Choroid plexus epithelial cell (primary cell): Measurements from ENCODE around the gene CALML4.
A peak's percentile ranks its signal among the peaks of the same experiment; 100 is the strongest.
"Not testable (repeated sequence)": the region's sequence is repeated elsewhere in the genome, so short reads cannot be mapped to it uniquely, and the experiment has no call there.

Source experiments
- DNase-seq: peaks from one replicate; pipeline ENCODE4 v3.0.0-alpha.2; 2010; ENCODE audit warnings: low read depth
- H3K4me3 ChIP-seq: 2 replicates; pipeline ENCODE4 v1.5.1; 2011; ENCODE audit warnings: low read depth, mild to moderate bottlenecking, control low read depth, low read length, moderate library complexity
- TF ChIP-seq, protein P1 (sequence below): conservative IDR thresholded peaks from 2 replicates; pipeline ENCODE4 v1.5.1; 2011; ENCODE audit warnings: low read depth, mild to moderate bottlenecking, control low read depth, inconsistent platforms, low read length, moderate library complexity

The CALML4 gene

DNA sequence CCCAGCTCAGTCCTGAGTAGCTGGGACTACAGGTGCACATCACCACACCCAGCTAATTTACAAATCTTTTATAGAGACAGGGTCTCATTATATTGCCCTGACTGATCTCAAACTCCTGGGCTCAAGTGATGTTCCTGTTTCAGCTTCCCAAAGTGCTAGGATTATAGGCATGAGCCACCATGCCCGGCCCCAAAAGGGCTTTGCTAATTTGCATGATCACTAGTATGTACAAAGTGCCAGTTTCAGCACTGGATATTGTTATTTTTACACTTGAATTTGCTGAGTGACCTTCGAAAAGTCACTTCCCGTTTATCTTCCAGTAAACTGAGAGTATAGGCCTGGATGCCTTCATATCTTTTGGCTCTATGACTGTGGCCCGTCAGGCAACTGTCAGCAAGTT lies 12.2 kb upstream of the CALML4 start:
- no peak overlapping the region for H3K4me3 ChIP-seq
- no peak for DNase-seq
- TF ChIP-seq, protein P1, sequence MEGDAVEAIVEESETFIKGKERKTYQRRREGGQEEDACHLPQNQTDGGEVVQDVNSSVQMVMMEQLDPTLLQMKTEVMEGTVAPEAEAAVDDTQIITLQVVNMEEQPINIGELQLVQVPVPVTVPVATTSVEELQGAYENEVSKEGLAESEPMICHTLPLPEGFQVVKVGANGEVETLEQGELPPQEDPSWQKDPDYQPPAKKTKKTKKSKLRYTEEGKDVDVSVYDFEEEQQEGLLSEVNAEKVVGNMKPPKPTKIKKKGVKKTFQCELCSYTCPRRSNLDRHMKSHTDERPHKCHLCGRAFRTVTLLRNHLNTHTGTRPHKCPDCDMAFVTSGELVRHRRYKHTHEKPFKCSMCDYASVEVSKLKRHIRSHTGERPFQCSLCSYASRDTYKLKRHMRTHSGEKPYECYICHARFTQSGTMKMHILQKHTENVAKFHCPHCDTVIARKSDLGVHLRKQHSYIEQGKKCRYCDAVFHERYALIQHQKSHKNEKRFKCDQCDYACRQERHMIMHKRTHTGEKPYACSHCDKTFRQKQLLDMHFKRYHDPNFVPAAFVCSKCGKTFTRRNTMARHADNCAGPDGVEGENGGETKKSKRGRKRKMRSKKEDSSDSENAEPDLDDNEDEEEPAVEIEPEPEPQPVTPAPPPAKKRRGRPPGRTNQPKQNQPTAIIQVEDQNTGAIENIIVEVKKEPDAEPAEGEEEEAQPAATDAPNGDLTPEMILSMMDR, result no peak

DNA sequence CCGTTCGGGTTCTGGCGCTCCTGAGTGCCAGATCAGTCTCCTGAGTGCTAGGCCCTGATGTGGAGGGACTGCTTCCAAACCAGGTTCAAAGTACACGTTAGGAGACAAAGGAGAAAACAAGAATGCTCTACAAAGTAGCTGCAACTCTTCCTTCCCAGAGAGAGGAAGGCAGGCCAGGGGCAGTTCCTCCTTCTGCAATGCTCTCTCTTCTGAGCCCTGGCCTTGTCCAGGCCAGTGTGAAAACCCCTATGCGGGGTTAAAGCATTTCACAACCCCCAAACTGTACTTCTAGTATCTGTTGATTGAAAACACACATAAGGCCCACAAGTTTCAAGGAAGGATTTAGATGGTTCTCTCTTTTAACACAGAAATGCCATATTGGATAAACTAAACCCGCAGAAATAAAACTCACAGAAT lies 9.7 kb upstream of the CALML4 start:
- H3K4me3 ChIP-seq, result no peak overlapping the region
- TF ChIP-seq, protein P1, result no peak
- no peak for DNase-seq

DNA sequence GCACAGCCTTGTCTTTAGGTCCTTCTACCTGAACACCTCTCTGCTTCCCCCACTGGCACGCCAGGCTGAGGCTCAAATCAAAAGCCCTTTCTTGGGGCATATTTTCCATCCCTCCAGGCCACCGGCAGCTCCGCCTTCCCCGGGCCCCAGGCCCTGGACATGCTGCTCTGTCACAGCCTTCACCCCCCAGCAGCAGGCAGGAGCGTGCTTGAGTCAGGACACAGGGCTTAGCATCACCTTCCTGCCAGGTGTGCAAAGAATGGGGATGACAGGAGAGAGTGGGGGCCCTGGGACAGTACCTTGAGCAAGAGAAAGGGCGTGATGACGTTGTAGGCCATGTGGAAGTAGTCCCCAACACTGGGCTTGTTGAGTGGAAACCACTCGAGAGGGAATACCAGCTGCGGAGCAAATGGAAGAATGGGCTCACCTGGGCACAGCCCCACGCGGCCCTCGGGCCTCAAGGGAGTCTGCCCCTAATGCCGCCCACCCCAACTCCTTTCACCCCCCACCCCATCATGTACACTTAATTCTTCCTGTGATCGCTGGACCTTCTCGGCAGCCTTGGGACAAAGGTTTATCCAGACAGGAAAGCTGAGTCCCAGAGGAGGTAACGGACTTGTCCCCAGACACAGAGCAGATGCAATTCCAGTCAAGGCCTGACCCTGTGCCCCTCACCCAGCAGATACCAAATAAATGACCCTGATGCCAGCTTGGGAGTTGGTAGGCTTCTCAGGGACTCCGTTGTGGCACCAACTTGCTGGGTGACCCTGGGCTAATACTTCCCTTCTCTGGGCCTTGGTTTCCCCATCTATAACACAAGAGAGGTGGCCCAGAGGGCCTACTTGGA lies 9.1 kb upstream of the CALML4 start:
- H3K4me3 ChIP-seq, result no peak overlapping the region
- TF ChIP-seq, protein P1, result no peak
- no peak for DNase-seq

DNA sequence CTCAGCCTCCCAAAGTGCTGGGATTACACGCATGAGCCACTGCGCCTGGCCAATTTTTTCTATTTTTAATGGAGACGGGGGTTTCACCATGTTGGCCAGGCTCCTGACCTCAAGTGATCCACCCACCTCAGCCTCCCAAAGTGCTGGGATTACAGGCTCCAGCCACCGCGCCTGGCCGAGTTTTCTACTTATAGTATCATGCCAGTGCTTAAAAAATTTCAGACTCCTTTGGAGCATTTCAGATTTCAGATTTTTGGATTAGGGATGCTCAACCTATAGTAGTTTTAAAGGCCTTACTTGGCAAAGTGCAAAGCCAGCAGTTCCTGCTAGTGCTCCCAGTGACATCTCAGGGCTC lies 8.3 kb upstream of the CALML4 start:
- not testable (repeated sequence) for H3K4me3 ChIP-seq, DNase-seq

DNA sequence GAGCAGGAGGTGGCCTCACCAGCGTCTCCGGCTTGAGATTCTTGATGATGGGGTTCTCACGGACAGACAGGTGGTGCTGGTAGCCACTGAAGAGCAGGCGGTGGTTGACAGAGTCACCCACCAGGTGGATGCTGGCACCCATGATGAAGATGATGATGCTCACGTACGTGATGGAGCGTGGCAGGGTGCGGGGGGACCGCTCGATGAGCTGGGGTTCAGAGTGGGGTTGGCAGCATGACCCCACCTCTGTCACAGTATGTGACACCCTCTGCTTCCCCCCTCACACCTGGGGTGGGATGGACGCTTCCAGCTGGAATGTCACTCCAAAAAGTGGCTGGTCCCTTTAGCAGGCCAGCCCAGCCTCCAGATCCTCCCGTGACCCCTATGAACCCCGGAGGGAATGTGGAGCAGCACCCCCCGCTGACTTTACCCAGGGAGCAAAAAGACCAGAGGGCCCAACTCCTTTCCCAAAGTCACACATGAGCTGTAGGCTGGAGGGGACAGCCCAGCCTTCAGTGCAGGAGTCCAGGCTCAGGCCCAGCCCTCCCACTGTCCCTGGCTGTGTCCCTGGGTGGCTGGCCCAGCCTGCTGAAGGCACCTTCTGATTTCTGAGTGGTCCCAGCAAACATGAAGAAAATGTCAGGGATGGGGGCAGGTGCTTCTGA lies 6.7 kb upstream of the CALML4 start:
- TF ChIP-seq, protein P1, result no peak
- DNase-seq, result no peak

DNA sequence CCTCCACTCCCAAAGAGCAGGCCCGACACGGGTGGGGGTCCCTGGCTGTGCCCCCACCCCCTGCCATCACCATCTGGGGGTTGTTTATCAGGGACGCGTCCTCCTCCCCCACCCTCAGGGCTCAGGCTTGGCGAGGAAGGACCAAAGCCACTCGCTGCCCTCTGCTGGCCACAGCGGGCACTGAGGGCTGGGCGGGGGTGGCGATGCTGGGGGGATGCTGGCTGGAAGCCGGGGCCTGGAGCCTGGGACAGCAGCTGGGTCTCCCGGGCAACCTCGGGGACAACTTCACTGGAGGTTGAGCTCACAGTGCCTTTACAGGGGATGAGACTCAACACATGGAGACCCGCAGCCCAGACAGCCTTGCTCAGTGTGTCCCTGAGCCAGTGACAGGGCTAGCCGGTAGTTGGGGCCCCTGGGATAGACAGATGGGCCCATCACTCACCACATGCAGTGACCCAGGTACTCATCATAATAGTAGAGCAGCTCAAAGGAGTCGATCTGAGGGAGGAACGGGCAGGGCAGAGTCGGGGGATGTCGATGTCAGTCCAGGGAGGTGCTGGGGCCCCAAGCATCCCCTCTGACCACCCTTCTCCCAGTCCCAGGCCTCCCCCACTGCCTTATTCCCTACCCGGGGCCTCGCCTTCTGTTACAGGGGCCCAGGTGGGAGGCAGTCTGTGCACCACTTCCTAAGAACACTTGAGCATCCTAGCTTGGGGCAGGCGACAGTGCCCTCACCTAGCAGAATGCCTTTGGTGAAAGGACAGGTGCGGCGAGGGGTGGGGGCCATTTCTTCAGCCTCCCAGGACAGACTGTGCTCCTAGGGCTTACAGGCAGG lies 5.9 kb upstream of the CALML4 start:
- H3K4me3 ChIP-seq, result peak overlapping the region; percentile 34
- peak; percentile 65 for DNase-seq
- TF ChIP-seq, protein P1, result peak; percentile 90

More for the DNA sequence above, 6.7 kb upstream of the CALML4 start:
- no peak overlapping the region for H3K4me3 ChIP-seq

DNA sequence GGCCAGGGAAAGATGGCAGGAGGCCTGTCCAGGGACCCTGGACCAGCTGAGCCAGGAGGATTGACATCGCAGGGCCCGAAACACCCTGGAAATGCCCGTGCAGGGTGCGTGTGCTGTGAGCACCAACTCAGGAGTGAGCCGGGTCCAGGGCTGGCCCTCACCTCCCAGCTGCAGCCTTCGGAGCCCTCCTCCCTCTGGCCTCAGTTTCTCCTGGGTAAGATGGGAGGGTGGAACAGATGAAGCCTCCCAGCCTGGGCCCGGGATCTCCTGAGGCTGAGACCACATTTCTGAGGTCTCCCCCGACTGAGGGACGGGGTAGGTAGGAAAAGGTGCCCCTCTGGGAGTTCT lies 5.3 kb upstream of the CALML4 start:
- DNase-seq, result no peak
- no peak overlapping the region for H3K4me3 ChIP-seq
- TF ChIP-seq, protein P1, result no peak
